GM18508 (cell line): ENCODE data around the gene PTDSS2.
"Not testable (repeated sequence)": the region's sequence is repeated elsewhere in the genome, so short reads cannot be mapped to it uniquely, and the experiment has no call there.

Source experiments
- ATAC-seq: cut with Tn5 transposase; IDR thresholded peaks from one replicate; pipeline ENCODE4 v1.9.1; 2021; ENCODE audit warnings: moderate number of reproducible peaks; ENCODE audit not compliant: insufficient read depth, unreplicated experiment

Gene PTDSS2

GRCh38 chr11:502288-503178 lies 52.5 kb downstream of the PTDSS2 start:
- no peak for ATAC-seq

GRCh38 chr11:503179-503981 lies 53.3 kb downstream of the PTDSS2 start:
- ATAC-seq: no peak

DNA sequence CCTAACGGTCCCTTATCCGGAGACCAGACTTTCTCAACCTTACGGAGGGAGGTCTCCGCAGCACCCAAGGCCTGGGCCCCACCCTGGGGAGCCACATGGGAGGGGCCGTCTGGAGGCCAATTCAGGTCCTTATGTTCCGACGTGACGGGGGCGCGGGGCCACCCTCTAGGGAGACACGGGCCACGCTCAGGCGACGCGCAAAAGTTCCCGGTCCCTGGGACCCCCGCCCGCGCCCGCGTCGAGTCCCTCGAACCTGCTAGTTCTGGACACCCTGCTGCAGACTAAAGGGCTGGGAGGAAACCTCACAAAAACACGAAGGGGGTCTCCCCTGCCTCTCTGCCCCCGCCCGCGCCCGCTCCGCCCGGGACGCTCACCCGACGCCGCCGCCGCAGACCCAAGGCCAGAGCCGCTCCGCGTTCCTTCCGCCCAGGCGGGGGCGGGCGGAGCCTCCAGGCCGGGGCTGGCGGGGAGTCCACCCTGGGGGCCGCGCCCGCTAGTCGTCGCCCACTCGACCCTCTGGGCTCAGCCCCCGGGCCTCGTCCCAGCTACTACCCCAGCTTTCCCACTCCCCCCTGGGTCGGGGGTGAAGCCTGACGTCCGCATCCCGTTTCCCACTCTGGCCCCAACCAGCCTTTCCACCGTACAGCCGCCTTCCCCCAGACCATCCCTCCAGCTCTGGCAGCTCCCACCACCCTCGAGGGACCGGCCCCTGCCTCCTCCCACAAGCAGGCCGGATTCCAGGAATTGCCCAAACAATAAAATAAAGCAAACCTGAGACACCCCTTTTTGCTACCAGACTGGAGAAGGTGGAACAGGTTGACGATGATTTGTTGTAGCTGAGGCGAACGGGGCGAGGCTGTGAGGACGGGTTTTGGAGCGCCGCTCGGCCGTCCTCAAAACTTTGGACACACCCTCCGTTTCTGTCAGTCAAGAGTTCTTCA lies 54.2 kb downstream of the PTDSS2 start:
- no peak for ATAC-seq

- no peak for ATAC-seq
Observed at GRCh38 chr11:504994-505344, 54.9 kb downstream of the PTDSS2 start.

DNA sequence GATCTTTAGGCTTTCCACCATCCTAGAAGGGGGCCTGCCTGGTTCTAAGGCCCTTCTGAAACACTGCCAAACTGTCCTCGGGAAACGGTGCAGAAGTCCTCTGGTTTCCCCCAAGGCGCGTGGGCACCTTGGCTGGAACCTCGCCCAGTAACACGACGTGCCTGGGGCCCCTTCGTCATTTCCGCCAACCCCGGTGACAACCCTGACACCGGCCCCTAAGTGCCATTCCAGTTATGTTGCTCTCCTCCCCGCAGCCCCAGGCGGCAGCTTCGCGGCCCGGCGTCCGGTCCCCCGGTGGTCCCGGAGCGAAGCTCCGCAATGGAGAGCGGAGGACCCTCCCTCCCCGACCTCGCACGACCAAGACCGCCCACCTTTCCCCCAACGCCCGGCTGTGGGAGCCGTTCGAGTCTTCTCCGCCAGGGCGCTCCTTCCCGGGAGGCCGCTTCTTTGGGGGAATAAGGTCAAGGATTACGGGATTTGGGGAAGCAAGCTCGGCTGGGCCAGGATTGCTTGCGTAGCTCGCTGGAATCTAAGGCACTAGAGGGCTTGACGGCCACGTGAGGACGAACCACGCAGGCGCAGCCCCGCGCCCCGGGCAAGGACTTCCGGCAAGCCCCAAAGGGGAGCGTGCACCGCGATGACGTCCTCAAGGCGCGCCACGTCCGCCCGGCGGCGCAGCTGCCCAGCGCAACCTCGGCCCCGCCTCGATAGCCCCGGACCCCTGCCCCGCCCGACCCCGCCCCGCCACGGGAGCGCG lies 56.3 kb downstream of the PTDSS2 start:
- no peak for ATAC-seq

DNA sequence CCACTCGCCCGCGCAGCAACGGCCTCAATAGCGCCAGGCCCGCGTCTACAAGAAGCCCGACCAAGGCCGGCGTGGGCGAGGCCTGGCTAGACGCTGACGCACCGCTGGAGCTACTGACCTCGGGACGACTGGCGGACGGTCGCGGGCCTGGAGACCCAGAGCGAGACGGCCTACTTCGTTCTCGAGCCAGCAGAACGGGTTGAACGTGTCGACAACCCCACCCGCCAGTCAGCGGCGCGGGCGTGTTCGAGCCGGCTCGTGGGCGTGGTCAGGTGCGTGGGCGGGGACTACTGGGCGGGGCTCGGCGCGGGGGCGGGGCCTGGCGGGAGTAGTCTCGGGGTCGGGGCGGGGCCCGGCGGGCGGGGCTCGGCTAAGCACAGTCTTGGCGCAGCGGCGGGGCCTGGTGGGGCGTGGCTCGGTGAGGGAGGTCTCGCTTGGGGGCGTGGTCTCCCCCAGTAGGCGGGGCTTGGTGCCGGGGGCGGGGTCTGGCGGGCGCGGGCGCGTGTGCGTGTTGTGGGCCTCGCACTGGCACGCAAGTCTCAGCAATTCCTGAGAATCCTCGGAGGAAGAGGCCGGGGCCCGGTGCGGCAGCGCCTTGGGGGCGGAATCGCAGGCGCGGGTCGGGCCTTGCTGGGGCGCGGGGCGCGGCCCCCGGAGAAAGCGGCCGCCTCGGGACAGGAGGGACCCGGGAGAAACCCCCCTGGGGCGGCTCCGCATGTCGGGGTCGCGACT lies 57.1 kb downstream of the PTDSS2 start, which contains the start of gene RNH1:
TSS of gene RNH1 (minus strand) at position 248 of the 732 bp plus-strand sequence. CDS start 5,080 bp downstream, outside the sequence.
- no peak for ATAC-seq

DNA sequence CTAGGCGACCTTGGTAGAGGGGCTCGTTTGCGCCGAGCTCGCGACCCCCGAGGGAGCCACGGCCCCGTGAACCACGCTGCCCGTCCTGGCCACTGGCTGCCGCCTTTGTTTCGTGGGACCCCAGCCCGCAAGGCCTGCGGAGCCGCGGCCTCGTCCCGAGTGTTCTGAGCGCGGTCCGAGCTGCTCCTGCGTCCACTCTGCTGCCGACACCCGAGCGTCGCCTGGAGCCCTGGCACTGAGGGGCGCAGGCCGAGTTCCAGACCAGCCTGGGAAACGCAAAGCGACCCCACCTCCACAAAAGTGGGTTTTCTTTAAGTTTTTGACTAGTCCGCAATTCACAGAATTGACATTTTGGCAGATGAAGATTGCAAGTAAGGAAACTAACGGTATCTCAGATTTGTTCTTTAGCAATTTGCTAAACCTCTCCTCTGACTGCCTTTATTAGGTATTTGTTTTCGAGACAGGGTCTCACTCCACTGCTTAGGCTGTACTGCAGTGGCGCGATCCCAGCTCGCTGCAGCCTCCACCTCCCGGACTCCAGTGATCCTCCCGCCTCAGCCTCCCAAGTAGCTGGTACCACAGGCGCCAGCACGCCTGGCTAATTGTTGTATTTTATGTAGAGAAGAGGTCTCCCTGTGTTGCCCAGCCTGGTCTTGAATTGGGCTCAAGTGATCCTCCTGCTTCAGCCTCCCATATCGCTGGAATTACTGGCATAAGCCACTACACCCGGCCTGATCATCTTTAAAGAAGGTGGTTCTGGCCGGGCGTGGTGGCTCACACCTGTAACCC lies 57.8 kb downstream of the PTDSS2 start:
- ATAC-seq: no peak

- ATAC-seq: no peak
Observed at GRCh38 chr11:508956-509355, 58.9 kb downstream of the PTDSS2 start.

DNA sequence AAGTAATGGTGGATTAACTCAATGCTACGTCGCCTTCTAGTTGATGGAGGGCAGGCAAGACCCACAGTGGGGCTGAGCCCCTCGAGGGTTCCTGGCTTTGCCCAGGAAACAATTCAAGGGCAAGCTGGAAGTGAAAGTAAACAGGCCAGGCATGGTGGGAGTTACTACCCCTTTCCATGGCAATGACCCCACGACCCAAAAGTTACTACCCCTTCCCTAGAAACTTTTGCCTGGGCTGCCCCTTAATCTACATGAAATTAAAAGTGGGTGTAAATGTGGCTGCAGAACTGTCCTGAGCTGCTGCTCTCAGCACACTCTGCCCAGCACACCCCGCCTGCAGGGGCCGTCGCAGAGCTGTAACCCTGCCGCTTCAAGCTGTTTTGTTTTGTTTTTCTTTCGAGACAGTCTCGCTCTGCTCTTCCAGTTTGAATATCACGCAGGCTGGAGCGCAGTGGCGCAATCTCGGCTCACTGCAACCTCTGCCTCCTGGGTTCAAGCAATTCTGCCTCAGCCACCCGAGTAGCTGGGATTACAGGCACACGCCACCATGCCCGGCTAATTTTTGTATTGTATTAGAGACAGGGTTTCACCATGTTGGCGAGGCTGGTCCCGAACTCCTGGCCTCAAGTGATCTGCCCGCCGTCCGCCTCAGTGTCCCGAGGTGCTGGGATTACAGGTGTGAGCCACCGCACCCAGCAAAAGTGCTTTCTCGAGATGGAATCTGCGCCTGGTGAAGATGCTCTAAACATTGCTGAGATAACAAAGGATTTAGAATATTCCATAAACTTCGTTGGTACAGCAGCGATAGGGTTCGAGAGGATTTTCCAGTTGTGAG lies 62.9 kb downstream of the PTDSS2 start:
- ATAC-seq: no peak

DNA sequence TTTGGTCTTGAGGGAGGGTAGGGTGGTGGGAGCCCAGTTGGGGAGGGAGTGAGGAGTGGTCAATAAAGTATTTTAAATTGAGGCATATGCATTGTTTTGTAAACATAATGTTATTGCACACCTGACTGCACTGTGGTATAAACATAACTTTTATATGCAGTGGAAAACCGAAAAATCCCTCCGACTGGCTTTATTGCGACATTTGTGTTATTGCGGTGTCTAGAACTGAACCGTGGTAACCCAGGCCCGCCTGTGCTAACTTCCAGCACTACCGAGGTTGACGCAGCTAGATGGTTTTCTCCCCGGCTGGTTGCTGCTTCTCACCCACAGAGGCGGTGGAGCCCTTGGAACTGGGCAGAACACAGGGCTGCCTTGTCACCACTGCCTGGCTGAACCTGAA lies 64.5 kb downstream of the PTDSS2 start:
- ATAC-seq: no peak

DNA sequence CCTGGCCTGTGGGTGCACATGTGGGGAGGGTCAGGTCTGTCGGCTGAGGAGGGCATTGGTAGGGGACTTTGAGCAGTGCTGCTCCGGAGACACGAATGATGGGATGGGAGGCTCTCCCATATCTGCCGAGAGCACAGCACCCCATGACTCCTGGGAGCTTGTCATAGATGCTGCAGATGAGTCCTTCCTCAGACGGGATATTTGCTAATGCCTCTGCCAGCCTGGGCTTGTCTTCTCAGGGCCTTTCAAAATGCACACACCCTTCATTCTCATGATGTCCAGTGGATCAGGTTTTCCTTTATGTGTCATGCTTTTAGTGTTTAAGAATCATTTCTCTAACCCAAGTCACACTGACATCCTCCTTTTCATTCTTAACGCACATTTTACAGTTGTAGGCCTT lies 65.1 kb downstream of the PTDSS2 start:
- no peak for ATAC-seq

DNA sequence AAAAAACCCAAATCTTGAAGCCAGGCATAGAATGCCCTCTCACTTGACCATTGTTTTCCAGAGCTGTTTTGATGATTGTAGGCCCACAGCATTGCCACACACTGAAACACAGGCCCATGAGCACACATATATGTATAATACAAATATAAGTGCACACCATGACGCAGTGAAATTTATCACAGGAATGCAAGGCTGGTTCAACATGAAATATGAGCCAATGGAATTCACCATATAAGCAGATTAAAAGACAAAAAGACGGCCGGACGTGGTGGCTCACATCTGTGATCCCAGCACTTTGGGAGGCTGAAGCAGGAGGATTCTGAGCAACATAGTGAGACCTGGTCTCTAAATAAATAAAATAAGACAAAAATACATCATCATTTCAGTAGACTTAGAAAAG lies 66.3 kb downstream of the PTDSS2 start:
- ATAC-seq: no peak

- not testable (repeated sequence) for ATAC-seq
Observed at GRCh38 chr11:516918-517685, 67.0 kb downstream of the PTDSS2 start.

GRCh38 chr11:518463-519202 lies 68.6 kb downstream of the PTDSS2 start:
- no peak for ATAC-seq

GRCh38 chr11:520428-521176 lies 70.5 kb downstream of the PTDSS2 start:
- ATAC-seq: no peak
